ENCODE measurements around the gene HMX3. TPM values are rescaled to one million over a fixed set of nuclear protein-coding genes. Genes with fewer than 3 reads are reported as not detected.

Gene HMX3
- total and polyA plus RNA-seq, 2 experiments from 2014 or later, result 0.35 TPM; not detected in 1

DNA sequence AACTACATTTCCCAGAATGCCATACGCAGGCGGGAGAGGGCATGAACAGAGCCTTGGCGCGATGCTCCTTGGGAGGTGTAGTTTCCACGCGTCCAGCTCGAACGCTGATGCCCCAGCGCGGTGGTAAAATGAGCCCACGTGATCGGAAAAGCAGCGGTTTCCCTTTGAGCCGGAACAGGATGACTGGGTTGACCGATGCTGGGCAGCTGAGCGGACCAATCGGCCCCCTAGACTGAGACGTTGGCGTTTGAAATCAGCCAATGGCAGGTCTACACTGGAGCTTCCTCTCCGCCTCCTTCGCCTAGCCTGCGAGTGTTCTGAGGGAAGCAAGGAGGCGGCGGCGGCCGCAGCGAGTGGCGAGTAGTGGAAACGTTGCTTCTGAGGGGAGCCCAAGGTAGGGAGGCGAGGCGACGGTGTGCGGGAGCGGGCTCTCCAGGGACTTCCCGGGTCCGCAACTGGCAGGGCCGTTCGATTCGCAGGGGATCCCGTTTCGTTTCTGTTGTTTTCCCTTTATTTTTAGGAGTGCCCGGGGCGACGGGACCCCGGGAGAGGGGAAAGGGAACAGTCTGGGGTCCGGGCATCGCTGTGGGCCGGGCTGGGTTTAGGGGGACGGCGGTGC is 18.4 kb downstream of the HMX3 start, which contains the start of gene BUB3:
TSS of gene BUB3 (plus strand) at position 311 of the 619 bp plus-strand sequence. CDS start 516 bp downstream, outside the sequence.
- Histone ChIP-seq H3K4me3 (peak within 1 kb of the TSS; percentile 81), H3K4me2 (peak within 1 kb of the TSS; percentile 90), H3K4me1 (ENCODE audit: insufficient read depth) (peaks cover 43% of the 10 kb centered on the region), H3K9me2 (ENCODE audit: insufficient read depth) (no peaks in the 10 kb centered on the region), H3K36me3 (ENCODE audit: insufficient read depth) (peaks cover 28% of the 10 kb centered on the region), H4K20me1 (replicated peaks; ENCODE audit: insufficient read depth) (peaks cover 41% of the 10 kb centered on the region), H3K27me3 (ENCODE audit: insufficient read depth) (peaks cover 38% of the 10 kb centered on the region), H2AFZ (no peak within 1 kb of the TSS), H3K79me2 (replicated peaks; ENCODE audit: insufficient read depth) (peaks cover 49% of the 10 kb centered on the region), H3F3A (replicated peaks; ENCODE audit: low read depth) (peaks cover 16% of the 10 kb centered on the region; the same call in 1 of the 2 replicates), H3K27ac (ENCODE audit: low read depth) (peak within 1 kb of the TSS; percentile 58; the same call in 1 of the 2 replicates)
- Mint-ChIP-seq H3K9me3 (peaks cover under 1% of the 10 kb centered on the region; the same call in 1 of the 3 replicates), H3K4me1 (peaks cover 63% of the 10 kb centered on the region), H3K27ac (peak within 1 kb of the TSS; percentile 99), H3K27me3 (ENCODE audit: insufficient read depth, low read depth, poor library complexity) (peaks cover 40% of the 10 kb centered on the region), H3K4me3 (peak within 1 kb of the TSS; percentile 99), H3K36me3 (ENCODE audit: low read depth) (peaks cover 56% of the 10 kb centered on the region)
- DNase-seq (ENCODE audit: low spot score) (peak; percentile 99), ATAC-seq (peak; percentile 84)
- TF ChIP-seq NANOG (IDR thresholded peaks at IDR 0.05; ENCODE audit: borderline replicate concordance) (no peak), ZNF331 (CRISPR knock-in tag; IDR thresholded peaks at IDR 0.05; ENCODE audit: low read depth) (no peak), ZNF114 (CRISPR knock-in tag; IDR thresholded peaks at IDR 0.05) (no peak), CREB1 (CRISPR knock-in tag; IDR thresholded peaks at IDR 0.05; ENCODE audit: low read depth) (peak; percentile 49), EZH2 (IDR thresholded peaks at IDR 0.05; ENCODE audit: low read depth, unreplicated experiment) (no peak), POLR2AphosphoS5 (IDR thresholded peaks at IDR 0.05; ENCODE audit: low read depth) (peak; percentile 96), JUNB (IDR thresholded peaks at IDR 0.05; ENCODE audit: unreplicated experiment) (no peak), STAT1 (IDR thresholded peaks at IDR 0.05; ENCODE audit: unreplicated experiment) (no peak), EZH2phosphoT487 (IDR thresholded peaks at IDR 0.05; ENCODE audit: unreplicated experiment) (no peak)
- TF ChIP-seq, protein P1, sequence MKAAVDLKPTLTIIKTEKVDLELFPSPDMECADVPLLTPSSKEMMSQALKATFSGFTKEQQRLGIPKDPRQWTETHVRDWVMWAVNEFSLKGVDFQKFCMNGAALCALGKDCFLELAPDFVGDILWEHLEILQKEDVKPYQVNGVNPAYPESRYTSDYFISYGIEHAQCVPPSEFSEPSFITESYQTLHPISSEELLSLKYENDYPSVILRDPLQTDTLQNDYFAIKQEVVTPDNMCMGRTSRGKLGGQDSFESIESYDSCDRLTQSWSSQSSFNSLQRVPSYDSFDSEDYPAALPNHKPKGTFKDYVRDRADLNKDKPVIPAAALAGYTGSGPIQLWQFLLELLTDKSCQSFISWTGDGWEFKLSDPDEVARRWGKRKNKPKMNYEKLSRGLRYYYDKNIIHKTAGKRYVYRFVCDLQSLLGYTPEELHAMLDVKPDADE (IDR thresholded peaks at IDR 0.05), result peak; percentile 99
- TF ChIP-seq, protein P2, sequence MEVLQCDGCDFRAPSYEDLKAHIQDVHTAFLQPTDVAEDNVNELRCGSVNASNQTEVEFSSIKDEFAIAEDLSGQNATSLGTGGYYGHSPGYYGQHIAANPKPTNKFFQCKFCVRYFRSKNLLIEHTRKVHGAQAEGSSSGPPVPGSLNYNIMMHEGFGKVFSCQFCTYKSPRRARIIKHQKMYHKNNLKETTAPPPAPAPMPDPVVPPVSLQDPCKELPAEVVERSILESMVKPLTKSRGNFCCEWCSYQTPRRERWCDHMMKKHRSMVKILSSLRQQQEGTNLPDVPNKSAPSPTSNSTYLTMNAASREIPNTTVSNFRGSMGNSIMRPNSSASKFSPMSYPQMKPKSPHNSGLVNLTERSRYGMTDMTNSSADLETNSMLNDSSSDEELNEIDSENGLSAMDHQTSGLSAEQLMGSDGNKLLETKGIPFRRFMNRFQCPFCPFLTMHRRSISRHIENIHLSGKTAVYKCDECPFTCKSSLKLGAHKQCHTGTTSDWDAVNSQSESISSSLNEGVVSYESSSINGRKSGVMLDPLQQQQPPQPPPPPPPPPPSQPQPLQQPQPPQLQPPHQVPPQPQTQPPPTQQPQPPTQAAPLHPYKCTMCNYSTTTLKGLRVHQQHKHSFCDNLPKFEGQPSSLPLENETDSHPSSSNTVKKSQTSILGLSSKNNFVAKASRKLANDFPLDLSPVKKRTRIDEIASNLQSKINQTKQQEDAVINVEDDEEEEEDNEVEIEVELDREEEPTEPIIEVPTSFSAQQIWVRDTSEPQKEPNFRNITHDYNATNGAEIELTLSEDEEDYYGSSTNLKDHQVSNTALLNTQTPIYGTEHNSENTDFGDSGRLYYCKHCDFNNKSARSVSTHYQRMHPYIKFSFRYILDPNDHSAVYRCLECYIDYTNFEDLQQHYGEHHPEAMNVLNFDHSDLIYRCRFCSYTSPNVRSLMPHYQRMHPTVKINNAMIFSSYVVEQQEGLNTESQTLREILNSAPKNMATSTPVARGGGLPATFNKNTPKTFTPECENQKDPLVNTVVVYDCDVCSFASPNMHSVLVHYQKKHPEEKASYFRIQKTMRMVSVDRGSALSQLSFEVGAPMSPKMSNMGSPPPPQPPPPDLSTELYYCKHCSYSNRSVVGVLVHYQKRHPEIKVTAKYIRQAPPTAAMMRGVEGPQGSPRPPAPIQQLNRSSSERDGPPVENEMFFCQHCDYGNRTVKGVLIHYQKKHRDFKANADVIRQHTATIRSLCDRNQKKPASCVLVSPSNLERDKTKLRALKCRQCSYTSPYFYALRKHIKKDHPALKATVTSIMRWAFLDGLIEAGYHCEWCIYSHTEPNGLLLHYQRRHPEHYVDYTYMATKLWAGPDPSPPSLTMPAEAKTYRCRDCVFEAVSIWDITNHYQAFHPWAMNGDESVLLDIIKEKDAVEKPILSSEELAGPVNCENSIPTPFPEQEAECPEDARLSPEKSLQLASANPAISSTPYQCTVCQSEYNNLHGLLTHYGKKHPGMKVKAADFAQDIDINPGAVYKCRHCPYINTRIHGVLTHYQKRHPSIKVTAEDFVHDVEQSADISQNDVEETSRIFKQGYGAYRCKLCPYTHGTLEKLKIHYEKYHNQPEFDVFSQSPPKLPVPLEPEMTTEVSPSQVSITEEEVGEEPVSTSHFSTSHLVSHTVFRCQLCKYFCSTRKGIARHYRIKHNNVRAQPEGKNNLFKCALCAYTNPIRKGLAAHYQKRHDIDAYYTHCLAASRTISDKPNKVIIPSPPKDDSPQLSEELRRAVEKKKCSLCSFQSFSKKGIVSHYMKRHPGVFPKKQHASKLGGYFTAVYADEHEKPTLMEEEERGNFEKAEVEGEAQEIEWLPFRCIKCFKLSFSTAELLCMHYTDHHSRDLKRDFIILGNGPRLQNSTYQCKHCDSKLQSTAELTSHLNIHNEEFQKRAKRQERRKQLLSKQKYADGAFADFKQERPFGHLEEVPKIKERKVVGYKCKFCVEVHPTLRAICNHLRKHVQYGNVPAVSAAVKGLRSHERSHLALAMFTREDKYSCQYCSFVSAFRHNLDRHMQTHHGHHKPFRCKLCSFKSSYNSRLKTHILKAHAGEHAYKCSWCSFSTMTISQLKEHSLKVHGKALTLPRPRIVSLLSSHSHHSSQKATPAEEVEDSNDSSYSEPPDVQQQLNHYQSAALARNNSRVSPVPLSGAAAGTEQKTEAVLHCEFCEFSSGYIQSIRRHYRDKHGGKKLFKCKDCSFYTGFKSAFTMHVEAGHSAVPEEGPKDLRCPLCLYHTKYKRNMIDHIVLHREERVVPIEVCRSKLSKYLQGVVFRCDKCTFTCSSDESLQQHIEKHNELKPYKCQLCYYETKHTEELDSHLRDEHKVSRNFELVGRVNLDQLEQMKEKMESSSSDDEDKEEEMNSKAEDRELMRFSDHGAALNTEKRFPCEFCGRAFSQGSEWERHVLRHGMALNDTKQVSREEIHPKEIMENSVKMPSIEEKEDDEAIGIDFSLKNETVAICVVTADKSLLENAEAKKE (CRISPR knock-in tag; IDR thresholded peaks at IDR 0.05), result no peak
- TF ChIP-seq, protein P3, sequence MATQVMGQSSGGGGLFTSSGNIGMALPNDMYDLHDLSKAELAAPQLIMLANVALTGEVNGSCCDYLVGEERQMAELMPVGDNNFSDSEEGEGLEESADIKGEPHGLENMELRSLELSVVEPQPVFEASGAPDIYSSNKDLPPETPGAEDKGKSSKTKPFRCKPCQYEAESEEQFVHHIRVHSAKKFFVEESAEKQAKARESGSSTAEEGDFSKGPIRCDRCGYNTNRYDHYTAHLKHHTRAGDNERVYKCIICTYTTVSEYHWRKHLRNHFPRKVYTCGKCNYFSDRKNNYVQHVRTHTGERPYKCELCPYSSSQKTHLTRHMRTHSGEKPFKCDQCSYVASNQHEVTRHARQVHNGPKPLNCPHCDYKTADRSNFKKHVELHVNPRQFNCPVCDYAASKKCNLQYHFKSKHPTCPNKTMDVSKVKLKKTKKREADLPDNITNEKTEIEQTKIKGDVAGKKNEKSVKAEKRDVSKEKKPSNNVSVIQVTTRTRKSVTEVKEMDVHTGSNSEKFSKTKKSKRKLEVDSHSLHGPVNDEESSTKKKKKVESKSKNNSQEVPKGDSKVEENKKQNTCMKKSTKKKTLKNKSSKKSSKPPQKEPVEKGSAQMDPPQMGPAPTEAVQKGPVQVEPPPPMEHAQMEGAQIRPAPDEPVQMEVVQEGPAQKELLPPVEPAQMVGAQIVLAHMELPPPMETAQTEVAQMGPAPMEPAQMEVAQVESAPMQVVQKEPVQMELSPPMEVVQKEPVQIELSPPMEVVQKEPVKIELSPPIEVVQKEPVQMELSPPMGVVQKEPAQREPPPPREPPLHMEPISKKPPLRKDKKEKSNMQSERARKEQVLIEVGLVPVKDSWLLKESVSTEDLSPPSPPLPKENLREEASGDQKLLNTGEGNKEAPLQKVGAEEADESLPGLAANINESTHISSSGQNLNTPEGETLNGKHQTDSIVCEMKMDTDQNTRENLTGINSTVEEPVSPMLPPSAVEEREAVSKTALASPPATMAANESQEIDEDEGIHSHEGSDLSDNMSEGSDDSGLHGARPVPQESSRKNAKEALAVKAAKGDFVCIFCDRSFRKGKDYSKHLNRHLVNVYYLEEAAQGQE (IDR thresholded peaks at IDR 0.05; ENCODE audit: unreplicated experiment), result no peak
- TF ChIP-seq, protein P4, sequence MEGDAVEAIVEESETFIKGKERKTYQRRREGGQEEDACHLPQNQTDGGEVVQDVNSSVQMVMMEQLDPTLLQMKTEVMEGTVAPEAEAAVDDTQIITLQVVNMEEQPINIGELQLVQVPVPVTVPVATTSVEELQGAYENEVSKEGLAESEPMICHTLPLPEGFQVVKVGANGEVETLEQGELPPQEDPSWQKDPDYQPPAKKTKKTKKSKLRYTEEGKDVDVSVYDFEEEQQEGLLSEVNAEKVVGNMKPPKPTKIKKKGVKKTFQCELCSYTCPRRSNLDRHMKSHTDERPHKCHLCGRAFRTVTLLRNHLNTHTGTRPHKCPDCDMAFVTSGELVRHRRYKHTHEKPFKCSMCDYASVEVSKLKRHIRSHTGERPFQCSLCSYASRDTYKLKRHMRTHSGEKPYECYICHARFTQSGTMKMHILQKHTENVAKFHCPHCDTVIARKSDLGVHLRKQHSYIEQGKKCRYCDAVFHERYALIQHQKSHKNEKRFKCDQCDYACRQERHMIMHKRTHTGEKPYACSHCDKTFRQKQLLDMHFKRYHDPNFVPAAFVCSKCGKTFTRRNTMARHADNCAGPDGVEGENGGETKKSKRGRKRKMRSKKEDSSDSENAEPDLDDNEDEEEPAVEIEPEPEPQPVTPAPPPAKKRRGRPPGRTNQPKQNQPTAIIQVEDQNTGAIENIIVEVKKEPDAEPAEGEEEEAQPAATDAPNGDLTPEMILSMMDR (conservative IDR thresholded peaks at IDR 0.05; ENCODE audit: low read depth in 2 of 2), result no peak

Measured in GM23338 (cell line).